Measurements from ENCODE around the gene PRKCA. TPM values are rescaled to one million over a fixed set of nuclear protein-coding genes. Genes with fewer than 3 reads are reported as not detected.

Gene PRKCA
- total RNA-seq, 1 donor from 2014 or later: 4.7 TPM

GRCh38 chr17:66733759-66734158, 431.3 kb downstream of the PRKCA start:
- no peak for TF ChIP-seq CTCF (IDR thresholded peaks at IDR 0.05; ENCODE audit: insufficient read depth, low read length, severe bottlenecking)
- no peak for DNase-seq (ENCODE audit: low read depth)
- FAIRE-seq: no peak
- H3K27me3 ChIP-seq (ENCODE audit: control insufficient read depth, insufficient read depth, low read length): no peaks in the 10 kb centered on the region
- no peaks in the 10 kb centered on the region for H3K36me3 ChIP-seq (ENCODE audit: control insufficient read depth, insufficient read depth, low read length)
- no peak overlapping the region for H3K4me3 ChIP-seq (ENCODE audit: low read depth, low read length)

- no peak for FAIRE-seq
- Histone ChIP-seq H3K36me3 (ENCODE audit: control insufficient read depth, insufficient read depth, low read length) (no peaks in the 10 kb centered on the region), H3K4me3 (ENCODE audit: low read depth, low read length) (no peak overlapping the region), H3K27me3 (ENCODE audit: control insufficient read depth, insufficient read depth, low read length) (no peaks in the 10 kb centered on the region)
- DNase-seq (ENCODE audit: low read depth): no peak
- no peak for TF ChIP-seq CTCF (IDR thresholded peaks at IDR 0.05; ENCODE audit: insufficient read depth, low read length, severe bottlenecking)
Measured at GRCh38 chr17:66734186-66734943, 432.0 kb downstream of the PRKCA start.

- DNase-seq (ENCODE audit: low read depth): no peak
- Histone ChIP-seq H3K4me3 (ENCODE audit: low read depth, low read length) (no peak overlapping the region), H3K27me3 (ENCODE audit: control insufficient read depth, insufficient read depth, low read length) (no peaks in the 10 kb centered on the region), H3K36me3 (ENCODE audit: control insufficient read depth, insufficient read depth, low read length) (no peaks in the 10 kb centered on the region)
- no peak for FAIRE-seq
- TF ChIP-seq CTCF (IDR thresholded peaks at IDR 0.05; ENCODE audit: insufficient read depth, low read length, severe bottlenecking): no peak
Measured at GRCh38 chr17:66737524-66737923, 435.1 kb downstream of the PRKCA start.

- Histone ChIP-seq H3K36me3 (ENCODE audit: control insufficient read depth, insufficient read depth, low read length) (no peaks in the 10 kb centered on the region), H3K27me3 (ENCODE audit: control insufficient read depth, insufficient read depth, low read length) (no peaks in the 10 kb centered on the region), H3K4me3 (ENCODE audit: low read depth, low read length) (no peak overlapping the region)
- FAIRE-seq (no peak), DNase-seq (ENCODE audit: low read depth) (no peak)
- TF ChIP-seq CTCF (IDR thresholded peaks at IDR 0.05; ENCODE audit: insufficient read depth, low read length, severe bottlenecking): no peak
Measured at GRCh38 chr17:66738301-66738700, 435.9 kb downstream of the PRKCA start.

- no peak for FAIRE-seq
- TF ChIP-seq CTCF (IDR thresholded peaks at IDR 0.05; ENCODE audit: insufficient read depth, low read length, severe bottlenecking): no peak
- no peaks in the 10 kb centered on the region for H3K36me3 ChIP-seq (ENCODE audit: control insufficient read depth, insufficient read depth, low read length)
- no peaks in the 10 kb centered on the region for H3K27me3 ChIP-seq (ENCODE audit: control insufficient read depth, insufficient read depth, low read length)
- no peak for DNase-seq (ENCODE audit: low read depth)
- no peak overlapping the region for H3K4me3 ChIP-seq (ENCODE audit: low read depth, low read length)
Measured at GRCh38 chr17:66739553-66739952, 437.1 kb downstream of the PRKCA start.

GRCh38 chr17:66740226-66740625, 437.8 kb downstream of the PRKCA start:
- FAIRE-seq (no peak), DNase-seq (ENCODE audit: low read depth) (no peak)
- H3K27me3 ChIP-seq (ENCODE audit: control insufficient read depth, insufficient read depth, low read length): no peaks in the 10 kb centered on the region
- H3K36me3 ChIP-seq (ENCODE audit: control insufficient read depth, insufficient read depth, low read length): no peaks in the 10 kb centered on the region
- no peak overlapping the region for H3K4me3 ChIP-seq (ENCODE audit: low read depth, low read length)
- no peak for TF ChIP-seq CTCF (IDR thresholded peaks at IDR 0.05; ENCODE audit: insufficient read depth, low read length, severe bottlenecking)
